HG03520 (cell line): ENCODE results near the gene PCDHA4.

Source experiments
- ATAC-seq: cut with Tn5 transposase; IDR thresholded peaks from one replicate; pipeline ENCODE4 v1.9.1; 2021; ENCODE audit warnings: mild to moderate bottlenecking, moderate library complexity; ENCODE audit not compliant: unreplicated experiment

Gene PCDHA4

GRCh38 chr5:140855772-140856674 is 49.2 kb downstream of the PCDHA4 start, which contains the start of gene PCDHA10:
TSS of gene PCDHA10 (plus strand) at chr5:140855897. CDS start at chr5:140856049, 152 bp downstream.
- no peak for ATAC-seq

- ATAC-seq = no peak
These were observed 50.5 kb downstream of the PCDHA4 start for GRCh38 chr5:140857177-140857986.

GRCh38 chr5:140857987-140858240 is 51.0 kb downstream of the PCDHA4 start:
- ATAC-seq = no peak

- no peak for ATAC-seq
These were observed 55.8 kb downstream of the PCDHA4 start for GRCh38 chr5:140862441-140863295.
